Activated CD4-positive, alpha-beta T cell treated with anti-CD3 and anti-CD28 coated beads, Interleukin-2, Interleukin-6, amounts not matched to agents 100 ng/mL and 50 ng/mL, durations not matched to agents 16 hours and 8 hours (primary cell): ENCODE results near the gene PDE8B.

Experiments used
- DNase-seq: peaks from one replicate; pipeline ENCODE4 v3.0.0-alpha.2; 2020

The PDE8B gene

DNA sequence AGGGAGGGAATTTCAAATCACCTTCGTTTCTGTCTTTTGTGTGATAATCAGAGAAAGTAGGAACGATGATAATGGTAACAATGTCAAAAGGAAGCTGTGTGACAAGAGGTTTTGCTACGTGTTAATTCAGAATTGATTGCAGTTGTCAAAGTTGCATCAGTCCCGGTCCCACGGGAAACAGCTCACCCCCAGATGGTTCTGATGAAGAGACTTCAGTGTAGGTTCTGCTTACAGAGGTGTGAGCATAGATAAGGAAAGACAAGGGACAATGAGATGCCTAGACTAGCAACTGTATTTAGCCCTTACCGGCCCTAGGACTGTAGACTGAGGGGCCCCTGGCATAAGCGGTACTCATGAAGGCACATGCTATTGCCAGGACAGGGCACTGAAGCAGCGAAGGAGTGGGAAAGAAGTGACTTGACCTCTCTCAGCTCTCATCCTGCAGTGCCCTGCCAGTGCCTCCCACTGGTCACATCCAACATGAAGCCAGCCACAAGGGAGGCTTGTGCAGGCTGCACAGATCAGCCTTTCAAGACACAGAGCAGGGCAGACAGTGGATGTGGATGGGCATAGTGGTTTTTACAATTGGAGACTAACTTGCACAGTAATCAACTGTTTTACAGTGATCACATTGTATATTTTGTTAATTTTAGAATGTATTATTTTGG is 21.1 kb downstream of the PDE8B start:
- DNase-seq = no peak

DNA sequence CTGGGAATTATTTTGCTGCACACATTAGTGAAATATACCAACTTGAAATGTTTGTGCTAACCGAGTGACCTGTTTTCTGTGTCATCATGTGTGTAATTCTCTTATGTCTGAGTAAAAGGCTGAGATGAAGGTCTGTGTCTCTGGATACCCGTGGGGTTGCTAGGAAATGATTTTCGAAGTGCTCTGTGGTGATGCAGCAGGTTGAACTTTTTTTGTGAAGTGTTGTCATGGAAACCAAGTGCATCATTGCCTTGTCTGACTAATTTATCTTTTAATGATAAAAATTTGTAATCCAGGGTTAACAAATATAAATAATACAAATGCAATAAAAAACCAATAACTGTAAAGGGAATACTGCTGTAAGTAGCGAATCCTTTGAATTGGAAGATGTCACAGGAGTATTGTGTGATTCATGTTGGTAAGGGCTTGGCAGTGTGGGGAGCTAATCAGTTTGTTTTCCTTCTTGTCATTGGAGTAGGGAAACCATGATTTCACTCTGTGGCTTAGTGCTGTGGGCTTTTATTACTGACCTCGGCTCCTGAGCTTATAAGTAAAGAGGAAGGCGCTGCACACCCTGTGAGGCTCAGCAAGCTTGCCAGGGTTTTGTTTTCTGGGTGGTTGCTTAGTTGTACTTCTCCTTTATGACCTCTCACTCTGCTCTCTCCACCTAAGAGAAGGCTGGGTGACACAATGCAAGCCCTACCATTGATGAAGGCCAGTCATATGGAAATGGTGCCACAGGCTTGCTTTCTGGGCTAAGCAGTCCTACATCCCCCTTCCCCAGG is 22.3 kb downstream of the PDE8B start:
- DNase-seq = no peak

DNA sequence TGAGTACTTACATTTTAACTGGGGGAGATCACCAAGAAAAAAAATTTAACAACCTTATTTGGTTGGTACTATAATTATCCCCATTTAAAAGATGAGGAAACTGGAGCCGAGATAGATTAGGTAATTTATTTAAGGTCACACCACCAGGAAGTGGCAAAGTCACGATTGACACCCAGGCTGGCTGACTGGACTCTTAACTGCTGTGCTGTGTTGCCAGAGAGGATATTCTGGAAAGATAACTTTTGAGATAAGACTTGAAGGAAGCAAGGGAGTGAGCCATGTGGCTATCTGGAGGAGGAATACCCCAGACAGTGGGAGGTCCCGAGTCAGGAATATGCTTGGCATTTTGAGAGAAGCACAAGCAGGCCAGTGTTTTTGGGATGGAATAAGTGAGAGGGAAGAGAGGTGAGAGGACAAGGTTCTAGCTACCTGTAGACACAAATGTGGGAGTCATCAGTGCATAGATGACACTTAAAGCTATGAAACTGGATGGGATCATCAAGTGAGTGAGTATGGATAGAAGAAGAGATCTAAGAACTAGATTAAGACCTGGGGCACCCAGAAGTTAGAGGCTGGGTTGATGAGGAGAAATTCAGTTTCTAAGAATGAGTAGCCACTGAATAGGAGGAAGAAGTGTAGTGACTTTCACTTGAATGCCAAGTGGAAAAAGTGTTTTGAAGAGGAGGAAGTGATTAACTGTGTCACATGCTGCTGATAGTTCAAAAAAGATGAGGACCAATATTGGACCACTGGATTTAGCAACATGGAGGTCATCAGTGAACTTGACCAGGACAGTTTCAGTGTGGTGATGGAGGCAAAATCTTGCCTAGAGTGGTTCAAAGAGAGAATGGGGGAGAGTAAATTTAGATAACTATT is 25.6 kb downstream of the PDE8B start:
- no peak for DNase-seq

DNA sequence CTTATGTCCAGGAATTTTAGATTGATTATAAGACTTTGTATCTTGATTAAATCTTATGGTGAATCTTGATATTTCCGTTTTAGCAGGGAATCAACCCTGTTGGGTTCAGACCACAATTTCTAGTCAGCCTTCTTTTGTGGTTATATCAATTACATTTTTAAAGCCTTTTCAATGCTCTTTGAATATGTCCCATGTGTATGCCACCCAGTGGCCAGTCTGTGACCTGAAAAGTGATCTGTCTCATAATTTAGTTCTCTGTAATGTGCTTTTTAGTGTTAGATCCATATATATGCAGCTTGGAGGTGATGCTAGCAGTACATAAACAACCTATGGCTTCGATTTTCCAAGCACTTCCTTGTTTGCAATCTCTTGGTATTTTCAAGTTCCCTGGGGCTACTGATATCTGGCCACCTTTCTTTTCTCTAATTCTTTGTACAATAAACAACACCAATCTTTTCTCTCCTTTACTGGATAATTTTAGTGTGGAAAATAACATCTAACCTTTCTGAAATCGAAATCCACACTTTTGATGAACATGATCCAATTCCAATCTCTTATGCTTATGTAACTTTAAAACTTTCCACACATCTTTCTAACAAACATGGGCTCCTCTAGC is 28.8 kb downstream of the PDE8B start:
- DNase-seq = no peak

DNA sequence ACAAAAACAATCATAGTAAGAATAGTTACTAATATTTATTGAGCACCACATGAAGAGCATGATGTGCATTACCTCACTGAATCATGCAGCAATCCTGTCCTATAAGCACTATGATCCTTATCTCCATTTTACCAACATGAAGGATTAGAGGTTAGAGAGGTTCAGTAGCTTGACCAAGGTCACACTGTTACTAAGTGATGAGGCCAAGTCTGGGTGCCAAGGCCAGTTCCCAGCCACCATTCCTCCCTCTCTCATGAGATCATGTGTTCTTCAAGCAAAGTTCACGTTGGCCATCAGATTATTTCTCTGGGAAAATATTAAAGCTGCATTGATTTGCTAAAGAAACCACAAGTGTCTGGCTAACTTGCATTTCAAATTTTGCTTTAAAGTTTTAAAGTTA is 31.0 kb downstream of the PDE8B start:
- DNase-seq = no peak

DNA sequence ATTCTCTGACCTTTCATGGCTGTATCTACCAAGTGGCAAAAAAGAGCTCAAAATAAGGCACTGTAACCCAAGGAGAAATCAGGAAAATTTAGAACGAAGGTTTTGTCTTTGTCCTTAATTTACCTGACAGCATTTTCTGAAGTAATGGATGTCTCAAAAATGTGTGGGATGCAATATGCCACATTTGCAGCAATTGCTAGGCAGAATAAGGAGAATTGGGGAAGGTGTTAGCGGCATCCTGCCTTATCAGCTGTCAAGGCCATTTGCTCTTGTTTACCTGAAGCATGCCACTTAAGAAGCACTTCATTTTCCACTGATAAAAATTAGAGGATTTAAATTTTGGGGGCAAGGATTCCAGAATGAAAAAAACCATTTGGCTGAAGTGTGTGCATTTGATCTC is 39.0 kb downstream of the PDE8B start:
- DNase-seq = no peak

DNA sequence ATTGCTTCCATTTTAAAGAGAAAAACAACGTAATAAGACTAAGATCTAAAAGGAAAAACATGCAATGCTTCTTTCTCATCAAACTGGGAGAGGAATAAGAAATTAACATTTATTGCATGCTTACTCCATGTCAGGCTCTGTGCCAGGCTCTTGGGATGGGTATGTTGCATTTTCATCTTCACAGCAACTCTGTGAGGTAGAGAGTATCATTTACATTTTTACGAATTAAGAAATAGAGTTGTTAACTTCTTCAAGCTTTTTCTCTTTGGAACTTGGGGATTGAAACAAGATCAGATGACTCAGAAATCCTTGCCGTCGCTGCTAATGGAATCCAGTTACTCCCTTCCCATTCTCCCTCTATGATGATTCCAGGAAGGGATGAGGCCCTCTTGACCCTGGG is 39.5 kb downstream of the PDE8B start:
- DNase-seq = no peak

DNA sequence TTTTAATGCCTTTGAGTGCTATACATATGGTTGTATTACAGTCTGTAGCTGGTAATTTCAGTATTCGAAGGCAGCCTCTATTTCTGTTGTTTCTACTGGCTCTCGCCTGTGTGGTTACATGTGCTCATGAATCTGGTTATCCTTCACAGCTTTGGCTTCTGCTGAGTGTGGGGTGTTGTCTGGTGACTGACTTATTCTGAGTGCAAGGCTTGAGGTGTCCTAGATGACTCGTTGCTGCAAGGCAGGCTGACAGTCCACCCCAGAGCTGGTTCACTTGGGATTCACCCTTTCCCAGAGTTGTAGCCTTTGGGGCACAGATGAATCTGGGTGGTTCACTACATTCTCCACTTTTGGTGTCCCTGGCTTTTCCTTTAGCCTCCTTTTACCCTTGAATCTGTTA is 41.4 kb downstream of the PDE8B start:
- no peak for DNase-seq

DNA sequence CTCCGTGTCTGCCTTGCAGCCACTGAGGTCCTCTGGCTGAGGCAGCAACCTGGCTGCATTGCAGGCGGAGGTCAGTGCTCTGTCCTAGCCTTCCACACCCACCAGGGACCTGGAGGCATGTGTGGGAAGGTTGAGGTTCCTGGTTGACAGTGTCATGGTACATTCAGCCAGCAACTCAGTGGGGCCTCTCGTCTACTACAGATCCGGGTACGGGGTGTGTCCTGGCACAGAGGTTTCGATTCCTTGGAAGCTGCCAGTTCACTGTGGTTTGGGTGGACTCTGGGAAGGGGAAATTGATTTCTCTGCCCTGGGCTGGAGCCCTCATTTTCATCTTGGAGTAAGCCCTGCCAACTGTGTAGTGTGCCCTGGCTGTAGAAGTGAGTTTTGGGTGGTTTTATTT is 45.1 kb downstream of the PDE8B start:
- DNase-seq = no peak

DNA sequence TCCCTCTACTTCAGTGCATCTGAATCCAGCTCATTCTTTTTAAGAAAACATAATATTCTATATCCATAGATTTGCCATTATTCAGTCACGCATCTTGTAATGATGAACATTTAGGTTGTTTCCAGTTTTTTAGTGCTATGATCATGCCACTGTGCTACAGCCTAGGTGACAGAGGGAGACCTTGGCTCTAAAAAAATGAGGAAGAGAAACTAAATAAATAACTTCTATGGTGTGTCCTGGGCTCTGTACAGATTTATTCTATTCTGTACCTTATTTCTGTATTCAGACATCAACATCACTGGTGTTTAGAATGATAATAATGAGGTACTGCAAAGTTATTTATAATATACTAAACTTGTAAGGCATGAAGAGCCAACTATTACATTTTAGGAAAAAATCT is 45.9 kb downstream of the PDE8B start:
- no peak for DNase-seq

DNA sequence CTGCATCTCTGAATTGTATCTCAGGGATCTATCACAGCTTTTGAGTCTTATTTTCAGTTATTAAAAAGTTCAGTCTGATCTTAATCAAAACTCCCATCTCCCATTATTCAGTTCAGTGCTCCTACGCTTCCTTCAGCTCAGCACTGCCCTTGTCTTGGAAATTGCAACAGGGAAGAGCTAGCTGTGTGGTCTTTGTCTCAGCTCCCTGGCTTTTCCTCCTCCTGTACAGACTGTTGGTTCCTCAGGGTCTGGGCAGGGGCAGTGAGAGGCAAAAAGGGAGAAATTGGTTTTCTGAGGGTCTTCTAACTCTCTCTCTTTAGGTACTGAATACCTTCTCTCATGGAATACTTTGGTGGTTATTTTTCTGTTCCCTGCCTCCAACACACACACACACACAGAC is 48.2 kb downstream of the PDE8B start:
- DNase-seq = no peak

DNA sequence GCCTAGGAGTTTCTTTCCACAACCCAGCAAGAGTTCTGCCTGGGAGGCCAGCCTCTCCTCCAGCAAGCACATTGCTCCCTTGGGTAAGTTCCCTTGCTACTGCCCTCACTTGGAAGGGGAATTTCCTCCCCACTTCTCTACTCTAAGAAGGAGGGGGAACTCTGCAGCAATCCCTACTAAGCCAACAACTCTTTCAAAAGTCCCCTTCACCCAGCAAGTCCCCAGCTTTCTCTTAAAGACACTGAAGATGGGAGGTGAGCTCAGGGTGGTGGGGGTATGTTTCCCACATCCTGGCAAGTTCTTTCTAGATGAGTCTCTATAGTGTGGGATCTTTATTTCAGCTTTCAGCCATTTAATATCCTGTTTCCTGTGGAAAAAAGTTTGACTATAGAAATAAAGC is 49.0 kb downstream of the PDE8B start:
- peak; percentile 2 for DNase-seq

DNA sequence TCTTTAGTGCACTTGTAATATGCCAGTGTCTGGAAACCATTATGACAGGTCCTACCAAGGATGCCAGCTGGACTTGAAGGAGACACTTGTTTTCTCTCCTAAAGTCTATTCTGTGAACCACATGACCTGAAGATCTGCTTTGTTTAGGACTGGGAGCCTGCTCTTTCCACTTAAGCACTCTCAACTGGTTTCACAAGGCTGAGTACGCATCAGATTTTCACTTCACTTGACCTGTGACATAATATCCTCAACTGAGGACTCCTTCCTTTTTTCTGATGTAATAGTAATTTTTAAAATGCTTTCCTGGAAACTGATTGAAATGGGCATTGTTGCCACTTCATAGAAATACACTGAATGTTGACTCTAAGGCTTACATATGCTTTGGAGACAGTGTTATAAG is 52.2 kb downstream of the PDE8B start:
- no peak for DNase-seq

DNA sequence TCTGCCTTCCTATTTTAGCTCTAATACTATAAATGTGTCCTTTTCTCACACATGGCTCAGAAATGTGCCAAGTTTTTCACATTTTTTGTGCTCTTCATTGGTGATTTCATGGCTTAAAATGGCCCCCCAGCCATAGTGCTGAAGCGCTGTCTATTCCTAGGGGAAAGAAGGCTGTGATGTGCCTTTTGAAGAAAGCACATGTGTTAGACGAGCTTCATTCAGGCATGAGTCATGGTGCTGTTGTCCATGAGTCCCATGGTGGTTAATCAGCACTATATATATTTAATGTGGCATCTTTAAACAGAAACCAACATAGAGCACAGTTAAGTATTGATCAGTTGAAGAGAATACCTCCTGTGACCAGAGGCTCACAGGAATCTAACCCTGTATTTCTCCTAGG is 55.8 kb downstream of the PDE8B start:
- no peak for DNase-seq

DNA sequence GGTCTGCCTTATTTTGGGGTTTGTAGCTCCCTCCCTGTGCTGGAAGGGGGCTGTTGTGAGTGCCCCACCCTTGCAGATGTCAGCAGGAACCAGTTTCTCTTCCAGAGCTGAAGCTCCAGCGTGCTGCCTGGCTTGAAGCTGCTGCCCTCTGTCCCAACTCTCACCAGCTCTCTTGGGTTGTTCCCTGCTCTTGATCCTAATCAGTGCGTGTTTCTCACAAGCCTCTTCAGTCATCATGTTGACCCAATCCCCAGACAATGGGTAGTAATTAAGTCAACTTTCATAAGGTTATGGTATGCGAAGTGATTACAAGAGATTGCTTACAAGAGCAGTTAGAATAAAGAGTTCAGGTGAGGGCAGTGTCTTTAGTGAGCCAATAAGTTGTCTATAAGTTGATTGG is 57.0 kb downstream of the PDE8B start:
- no peak for DNase-seq

DNA sequence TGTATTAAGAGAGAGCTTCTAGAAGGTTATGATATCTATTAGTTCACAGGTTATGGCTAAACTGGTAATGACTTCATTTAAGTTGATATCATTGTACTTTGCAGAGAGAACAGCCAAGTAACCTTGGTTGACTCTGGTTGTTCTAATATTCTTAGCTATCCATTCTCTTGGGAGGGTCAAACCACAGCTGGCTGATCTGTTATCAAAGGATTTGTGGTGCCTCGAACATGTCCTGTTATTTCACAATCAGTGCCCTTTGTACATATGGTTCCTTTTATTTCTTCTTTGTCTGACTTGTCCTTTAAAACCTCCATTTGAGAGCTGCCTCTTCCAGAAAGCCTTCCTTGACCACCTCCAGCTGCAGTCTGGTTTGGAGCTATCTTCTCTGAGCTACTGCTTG is 61.7 kb downstream of the PDE8B start:
- no peak for DNase-seq

DNA sequence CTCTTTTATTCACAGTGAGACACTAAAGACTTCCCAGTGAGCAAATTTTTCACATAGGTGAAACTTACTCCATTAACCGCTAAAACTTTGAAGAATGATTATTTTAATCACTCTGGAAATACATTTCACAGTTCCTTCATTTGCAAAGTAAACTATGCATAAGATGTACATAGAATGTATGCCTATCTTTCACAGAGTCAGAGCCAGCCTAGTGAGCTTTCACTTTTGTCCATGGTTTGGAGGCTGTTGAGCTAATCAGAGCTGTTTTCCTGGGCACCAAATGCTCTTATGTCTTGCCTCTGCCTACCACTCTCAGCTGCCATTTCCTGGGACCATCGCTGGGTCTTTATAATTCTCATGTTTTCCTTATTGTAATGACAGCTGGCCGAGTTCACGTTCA is 67.3 kb downstream of the PDE8B start:
- DNase-seq = no peak

DNA sequence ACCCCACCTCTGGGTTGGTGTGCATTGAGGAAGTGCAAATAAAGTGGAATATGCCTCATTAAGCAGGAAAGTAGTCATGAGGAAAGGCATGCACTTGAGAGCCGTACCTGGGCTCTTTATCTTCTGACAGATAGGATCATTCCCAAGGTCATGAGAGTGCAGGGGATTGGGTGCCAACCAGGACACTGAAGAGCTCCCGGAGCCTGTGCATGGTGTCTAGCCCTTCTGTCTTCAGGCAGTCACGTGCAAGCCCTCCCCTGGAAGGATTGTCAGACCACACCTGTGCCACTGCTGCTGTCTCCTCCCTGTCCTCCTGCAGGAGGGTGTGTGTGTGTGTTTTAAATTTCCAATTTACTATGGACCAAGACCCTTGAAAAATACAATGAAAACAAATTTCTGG is 69.6 kb downstream of the PDE8B start:
- DNase-seq = no peak

DNA sequence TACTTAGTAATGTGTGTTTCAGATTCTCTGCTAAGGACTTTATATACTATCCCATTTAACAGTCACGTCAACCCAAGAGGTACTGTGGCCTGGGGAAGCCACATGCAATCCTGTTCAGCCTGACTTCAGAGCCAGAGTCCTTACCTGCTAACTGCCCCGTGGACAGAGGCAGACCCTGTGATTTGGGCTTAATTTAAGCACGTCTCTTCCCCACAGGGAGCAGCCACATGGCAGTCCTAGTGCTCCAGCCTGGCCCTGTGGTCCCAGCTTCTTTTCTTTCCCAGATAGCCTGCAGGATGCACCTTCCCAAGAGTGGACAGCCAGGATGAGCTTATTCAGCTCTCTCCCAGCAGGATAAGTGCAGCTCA is 71.5 kb downstream of the PDE8B start:
- no peak for DNase-seq

DNA sequence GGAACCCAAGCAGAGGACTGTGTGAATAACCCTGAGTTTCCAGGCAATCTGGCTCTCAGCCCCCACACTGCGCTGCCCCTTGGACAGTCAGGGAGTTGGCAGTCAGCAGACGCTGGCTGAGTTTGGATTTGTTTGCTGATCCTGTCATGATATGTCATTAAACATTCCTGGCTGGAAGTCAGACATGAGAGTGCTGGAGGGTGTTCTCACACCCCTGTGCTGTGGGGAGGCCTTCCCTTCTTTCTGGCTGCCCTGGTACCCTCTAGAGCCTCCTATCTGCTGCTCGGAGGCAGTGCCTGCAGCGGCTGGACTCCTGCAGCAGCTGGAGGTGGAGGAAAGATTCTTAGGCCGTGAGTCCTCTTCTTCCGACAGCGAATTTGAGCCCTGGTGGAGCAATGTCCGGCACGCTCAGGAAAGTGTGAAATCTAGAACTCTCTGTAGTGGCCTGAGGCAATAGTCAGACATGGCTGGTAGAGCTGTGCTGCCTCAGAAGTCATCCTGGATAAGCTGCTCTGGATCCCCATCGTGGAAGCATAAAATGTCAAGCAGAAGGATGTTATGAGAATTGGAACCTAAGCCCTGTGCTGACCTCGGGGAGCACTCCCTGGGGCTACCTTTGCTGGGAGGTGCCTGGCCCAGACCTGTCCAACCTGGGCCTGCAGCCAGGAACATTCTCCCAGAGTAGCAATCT is 72.0 kb downstream of the PDE8B start:
- DNase-seq = no peak

DNA sequence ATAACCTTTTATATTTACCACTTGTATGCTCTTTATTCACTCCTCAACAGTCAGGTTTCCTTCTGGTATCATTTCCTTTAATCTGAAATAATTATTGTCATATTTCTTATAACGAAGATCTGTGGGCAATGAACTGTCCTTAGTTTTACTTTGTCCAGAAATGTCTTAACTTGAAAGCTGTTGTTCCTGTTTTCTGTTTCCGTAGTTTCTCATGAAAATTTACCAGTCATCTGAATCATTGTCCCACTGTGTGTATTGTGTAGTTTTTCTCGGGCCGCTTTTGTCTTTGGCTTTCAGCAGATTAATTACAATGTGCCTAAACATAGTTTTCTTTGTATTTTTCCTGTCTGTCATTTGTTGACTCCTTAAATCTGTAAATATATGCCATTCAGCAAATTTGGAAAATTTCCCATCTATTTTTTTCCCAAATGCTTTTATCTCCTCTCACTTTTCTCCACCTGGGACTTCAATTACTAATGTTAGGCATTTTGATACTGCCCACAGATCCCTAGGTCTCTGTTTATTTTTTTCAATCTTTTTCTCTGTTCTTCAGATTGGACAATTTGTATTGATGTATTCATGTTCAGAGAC is 74.9 kb downstream of the PDE8B start:
- DNase-seq = no peak

DNA sequence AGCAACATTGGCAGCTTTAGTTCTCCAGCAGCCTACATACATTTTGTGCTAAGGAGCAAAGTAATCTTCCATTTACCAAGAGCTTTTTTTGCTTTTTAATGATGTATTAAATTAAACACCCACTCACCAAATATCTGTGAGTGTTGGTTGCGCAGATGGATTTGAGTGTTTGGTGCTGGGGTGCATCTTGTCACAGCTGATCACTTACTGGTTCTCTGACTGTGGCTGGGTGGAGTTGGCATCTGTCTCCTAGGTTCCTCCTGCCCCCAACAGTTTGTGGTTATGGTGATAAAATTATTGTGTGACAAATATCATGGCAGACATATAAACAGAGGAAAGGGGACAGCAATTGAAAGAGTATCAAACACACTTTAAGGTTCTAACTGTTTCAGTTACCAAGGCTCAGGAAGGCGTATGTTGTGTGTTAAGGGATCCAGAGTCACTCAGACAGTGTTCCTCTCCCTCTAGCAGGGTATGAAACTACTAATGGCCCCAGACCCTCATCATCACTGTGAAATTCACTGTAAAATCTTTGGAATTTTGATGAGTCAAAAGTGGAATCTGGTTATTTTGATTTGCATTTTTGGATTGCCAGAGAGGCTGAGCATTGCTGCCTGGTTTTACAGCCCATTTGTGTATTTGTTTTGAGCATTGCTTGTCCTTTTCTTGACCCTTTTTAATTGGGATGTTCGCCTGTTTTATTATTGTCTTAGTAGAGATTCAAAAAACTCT is 81.7 kb downstream of the PDE8B start:
- no peak for DNase-seq
